WTC11 (cell line): ENCODE data around the gene CLIP2. TPM values are rescaled to one million over a fixed set of nuclear protein-coding genes. Genes with fewer than 3 reads are reported as not detected.

Experiments
- ATAC-seq: fragments of 200-7000 bp; cut with Tn5 transposase; 2 replicates; pipeline ENCODE4 v1.10.0; 2021; ENCODE audit warnings: mild to moderate bottlenecking, moderate library complexity
- CTCF ChIA-PET: fragments of 300-600 bp; sonication (Branson Sonifier 250); formaldehyde crosslinking; loops from one replicate; lab custom pipeline; 2021; ENCODE audit warnings: antibody characterized with exemption; lab: Charles Lee
- POLR2A ChIA-PET: fragments of 350-600 bp; sonication (Branson Sonifier 250); formaldehyde crosslinking; loops from one replicate; lab custom pipeline; 2021; ENCODE audit warnings: antibody characterized with exemption; lab: Charles Lee
- DNase-seq: peaks from one replicate; pipeline ENCODE4 v3.0.0; 2021; ENCODE audit warnings: low spot score
- H3K27ac Mint-ChIP-seq: 2 replicates; pipeline ENCODE4 v1.8.0; 2021; ENCODE audit warnings: mixed read lengths
- H3K27me3 Mint-ChIP-seq: 2 replicates; pipeline ENCODE4 v1.8.0; 2021; ENCODE audit warnings: low read depth, mild to moderate bottlenecking, moderate library complexity, mixed read lengths
- H3K36me3 Mint-ChIP-seq: 2 replicates; pipeline ENCODE4 v1.8.0; 2021; ENCODE audit warnings: mixed read lengths
- H3K4me1 Mint-ChIP-seq: 2 replicates; pipeline ENCODE4 v1.8.0; 2022; ENCODE audit warnings: mixed read lengths
- H3K4me3 Mint-ChIP-seq: 2 replicates; pipeline ENCODE4 v1.8.0; 2021; ENCODE audit warnings: mild to moderate bottlenecking, moderate library complexity, mixed read lengths
- H3K9me3 Mint-ChIP-seq: 2 replicates; pipeline ENCODE4 v1.8.0; 2021; ENCODE audit warnings: mixed read lengths
- AFF4 ChIP-seq: sonication (generic); formaldehyde crosslinking; IDR thresholded peaks from 2 replicates; pipeline ENCODE4 v1.8.1; 2023; ENCODE audit warnings: mild to moderate bottlenecking, missing genetic modification reagents, borderline replicate concordance
- ATF6 ChIP-seq: sonication (generic); formaldehyde crosslinking; IDR thresholded peaks from 2 replicates; pipeline ENCODE4 v1.8.1; 2023; ENCODE audit warnings: mild to moderate bottlenecking, missing genetic modification reagents
- CDX4 ChIP-seq: fragments of 250-450 bp; sonication (Bioruptor Pico); IDR thresholded peaks from 2 replicates; pipeline ENCODE4 v1.9.0; 2021; ENCODE audit warnings: moderate library complexity, mild to moderate bottlenecking, inconsistent platforms, borderline replicate concordance
- CREB1 ChIP-seq: sonication (generic); formaldehyde crosslinking; IDR thresholded peaks from 2 replicates; pipeline ENCODE4 v1.8.0; 2023; ENCODE audit warnings: mild to moderate bottlenecking, missing genetic modification reagents
- E2F4 ChIP-seq: sonication (generic); formaldehyde crosslinking; IDR thresholded peaks from 2 replicates; pipeline ENCODE4 v1.8.1; 2022; ENCODE audit warnings: low read depth, mild to moderate bottlenecking, moderate library complexity, missing genetic modification reagents, borderline replicate concordance
- ESRRA ChIP-seq: sonication (generic); formaldehyde crosslinking; IDR thresholded peaks from 2 replicates; pipeline ENCODE4 v1.8.1; 2022; ENCODE audit warnings: mild to moderate bottlenecking, missing genetic modification reagents, borderline replicate concordance
- FOXK1 ChIP-seq: sonication (generic); formaldehyde crosslinking; IDR thresholded peaks from 2 replicates; pipeline ENCODE4 v1.8.0; 2022; ENCODE audit warnings: mild to moderate bottlenecking, moderate library complexity, missing genetic modification reagents
- FOXP1 ChIP-seq: sonication (generic); formaldehyde crosslinking; IDR thresholded peaks from 2 replicates; pipeline ENCODE4 v1.8.0; 2022; ENCODE audit warnings: missing genetic modification reagents, mild to moderate bottlenecking, moderate library complexity, borderline replicate concordance
- HMGA2 ChIP-seq: fragments of 250-450 bp; sonication (Bioruptor Pico); IDR thresholded peaks from 2 replicates; pipeline ENCODE4 v1.4.0; 2021; ENCODE audit warnings: mild to moderate bottlenecking, moderate library complexity
- JAZF1 ChIP-seq: fragments of 250-450 bp; sonication (Bioruptor Pico); IDR thresholded peaks from 2 replicates; pipeline ENCODE4 v1.9.0; 2021; ENCODE audit warnings: moderate library complexity, mild to moderate bottlenecking, inconsistent platforms
- MAX ChIP-seq: sonication (generic); formaldehyde crosslinking; IDR thresholded peaks from 2 replicates; pipeline ENCODE4 v1.8.0; 2022; ENCODE audit warnings: mild to moderate bottlenecking, missing genetic modification reagents
- PREB ChIP-seq: sonication (generic); formaldehyde crosslinking; IDR thresholded peaks from 2 replicates; pipeline ENCODE4 v1.8.1; 2022; ENCODE audit warnings: mild to moderate bottlenecking, missing genetic modification reagents, moderate library complexity, borderline replicate concordance
- TEAD1 ChIP-seq: sonication (generic); formaldehyde crosslinking; IDR thresholded peaks from 2 replicates; pipeline ENCODE4 v1.8.0; 2022; ENCODE audit warnings: mild to moderate bottlenecking, missing genetic modification reagents
- TEAD4 ChIP-seq: sonication (generic); formaldehyde crosslinking; IDR thresholded peaks from 2 replicates; pipeline ENCODE4 v1.8.0; 2022; ENCODE audit warnings: mild to moderate bottlenecking, missing genetic modification reagents
- USF2 ChIP-seq: sonication (generic); formaldehyde crosslinking; IDR thresholded peaks from 2 replicates; pipeline ENCODE4 v1.8.1; 2023; ENCODE audit warnings: mild to moderate bottlenecking, missing genetic modification reagents, moderate library complexity
- ZBTB21 ChIP-seq: sonication (generic); formaldehyde crosslinking; IDR thresholded peaks from 2 replicates; pipeline ENCODE4 v1.8.1; 2023; ENCODE audit warnings: mild to moderate bottlenecking, missing genetic modification reagents, borderline replicate concordance
- ZNF232 ChIP-seq: sonication (generic); formaldehyde crosslinking; IDR thresholded peaks from 2 replicates; pipeline ENCODE4 v1.8.0; 2022; ENCODE audit warnings: mild to moderate bottlenecking, missing genetic modification reagents
- ZNF416 ChIP-seq: fragments of 250-450 bp; sonication (Bioruptor Pico); IDR thresholded peaks from 2 replicates; pipeline ENCODE4 v1.9.0; 2021; ENCODE audit warnings: mild to moderate bottlenecking, inconsistent platforms
- ZNF423 ChIP-seq: fragments of 250-450 bp; sonication (Bioruptor Pico); IDR thresholded peaks from 2 replicates; pipeline ENCODE4 v2.1.2; 2022; ENCODE audit warnings: mild to moderate bottlenecking, moderate library complexity
- ZNF512 ChIP-seq: sonication (generic); formaldehyde crosslinking; IDR thresholded peaks from 2 replicates; pipeline ENCODE4 v1.8.1; 2022; ENCODE audit warnings: missing genetic modification reagents, borderline replicate concordance
- total RNA-seq: library from RNA; stranded (reverse); gene quantifications from 3 replicates; pipeline ENCODE4 v1.2.3, GENCODE V29; 2021

The CLIP2 gene
- total RNA-seq, 1 experiment from 2014 or later, result 48.1 TPM

GRCh38 chr7:74334030-74334429 is 44.8 kb downstream of the CLIP2 start:
- H3K27ac Mint-ChIP-seq, result peak overlapping the region; percentile 74; the same call in 1 of the 2 replicates
- H3K4me1 Mint-ChIP-seq, result no peaks in the 10 kb centered on the region
- no peaks in the 10 kb centered on the region for H3K9me3 Mint-ChIP-seq
- POLR2A ChIA-PET, result interaction anchor here (1.1 kb wide), 1 partner anchor 70 kb away, joined by 3 read pairs; no protein-coding TSS in a partner anchor
- H3K27me3 Mint-ChIP-seq, result no peaks in the 10 kb centered on the region
- DNase-seq (no peak), ATAC-seq (no peak)
- CTCF ChIA-PET, result interaction anchor here (1.4 kb wide), 1 partner anchor 67 kb away, joined by 4 read pairs; no protein-coding TSS in a partner anchor
- H3K36me3 Mint-ChIP-seq, result peaks cover 7% of the 10 kb centered on the region
- TF ChIP-seq CREB1, result no peak
- no peak for TF ChIP-seq ATF6
- TF ChIP-seq ESRRA (CRISPR knock-in tag), result no peak
- no peak for TF ChIP-seq TEAD1
- no peak for TF ChIP-seq JAZF1 (CRISPR knock-in tag)
- no peak for TF ChIP-seq FOXP1
- no peak for TF ChIP-seq ZNF512 (CRISPR knock-in tag)
- TF ChIP-seq ZNF423 (CRISPR knock-in tag), result no peak
- no peak for TF ChIP-seq FOXK1 (CRISPR knock-in tag)
- no peak for TF ChIP-seq CDX4 (CRISPR knock-in tag)
- TF ChIP-seq ZNF416 (CRISPR knock-in tag), result no peak
- TF ChIP-seq USF2 (CRISPR knock-in tag), result no peak
- TF ChIP-seq AFF4 (CRISPR knock-in tag), result no peak
- TF ChIP-seq TEAD4 (CRISPR knock-in tag), result no peak
- no peak for TF ChIP-seq PREB (CRISPR knock-in tag)
- TF ChIP-seq HMGA2 (CRISPR knock-in tag), result no peak
- no peak for TF ChIP-seq E2F4
- TF ChIP-seq ZNF232 (CRISPR knock-in tag), result no peak
- TF ChIP-seq MAX (CRISPR knock-in tag), result no peak
- no peak for TF ChIP-seq ZBTB21 (CRISPR knock-in tag)
- H3K4me3 Mint-ChIP-seq, result no peak overlapping the region
